HG03097 (cell line): ENCODE results near the gene PML.

Experiments
- ATAC-seq: cut with Tn5 transposase; IDR thresholded peaks from one replicate; pipeline ENCODE4 v1.9.1; 2021; ENCODE audit not compliant: unreplicated experiment, low FRiP score

The PML gene

GRCh38 chr15:74006774-74007639, 12.5 kb downstream of the PML start:
- no peak for ATAC-seq

GRCh38 chr15:74007820-74008371, 13.4 kb downstream of the PML start:
- no peak for ATAC-seq

GRCh38 chr15:74008901-74009300, 14.4 kb downstream of the PML start:
- ATAC-seq: no peak

- no peak for ATAC-seq
Observed at GRCh38 chr15:74010929-74011540, 16.5 kb downstream of the PML start.

GRCh38 chr15:74011610-74012009, 17.1 kb downstream of the PML start:
- ATAC-seq: no peak

GRCh38 chr15:74013374-74013894, 18.9 kb downstream of the PML start:
- ATAC-seq: no peak

GRCh38 chr15:74019734-74020133, 25.2 kb downstream of the PML start:
- ATAC-seq: no peak

- no peak for ATAC-seq
Observed at GRCh38 chr15:74022706-74023470, 28.4 kb downstream of the PML start.

- ATAC-seq: no peak
Observed at GRCh38 chr15:74024687-74025086, 30.2 kb downstream of the PML start.

- ATAC-seq: no peak
Observed at GRCh38 chr15:74025436-74025835, 30.9 kb downstream of the PML start.

GRCh38 chr15:74027688-74028087, 33.2 kb downstream of the PML start:
- no peak for ATAC-seq

- ATAC-seq: no peak
Observed at GRCh38 chr15:74028646-74029045, 34.1 kb downstream of the PML start.

GRCh38 chr15:74032046-74032445, 37.5 kb downstream of the PML start:
- ATAC-seq: no peak

GRCh38 chr15:74032606-74033561, 38.4 kb downstream of the PML start:
- ATAC-seq: no peak

- ATAC-seq: no peak
Observed at GRCh38 chr15:74034206-74034755, 39.8 kb downstream of the PML start.

GRCh38 chr15:74035121-74036017, 40.9 kb downstream of the PML start:
- ATAC-seq: no peak

- no peak for ATAC-seq
Observed at GRCh38 chr15:74036271-74037170, 42.0 kb downstream of the PML start.
